Stomach (tissue), 9 donors: ENCODE measurements around the gene SPDYA. TPM values are rescaled to one million over a fixed set of nuclear protein-coding genes. Genes with fewer than 3 reads are reported as not detected.

Source experiments
- DNase-seq, 2 donors: peaks; one replicate each; pipeline versions ENCODE4 v3.0.0 to v3.0.0-alpha.2; 2013 to 2019
- H3K27ac ChIP-seq, 5 donors: fragments of 200-600 bp in 4 of 5; sonication (generic) in 4 of 5; one replicate each; pipeline ENCODE4 v1.5.1; 2013 to 2019; ENCODE audit warnings: mild to moderate bottlenecking in 1 of 5, moderate library complexity in 1 of 5
- H3K27me3 ChIP-seq, 3 donors: fragments of 200-600 bp; sonication (generic); one replicate each; pipeline ENCODE4 v1.5.1; 2017 to 2019; ENCODE audit warnings: mixed run types in 1 of 3
- H3K36me3 ChIP-seq, 4 donors: fragments of 200-600 bp; sonication (generic); 1 replicate in 3 of 4; 2 replicates in 1 of 4; pipeline ENCODE4 v1.5.1; 2016 to 2019
- H3K4me1 ChIP-seq, 4 donors: fragments of 200-600 bp; sonication (generic); one replicate each; pipeline ENCODE4 v1.5.1; 2016 to 2019
- H3K4me3 ChIP-seq, 4 donors: fragments of 200-600 bp; sonication (generic) in 3 of 4; one replicate each; pipeline ENCODE4 v1.5.1; 2016 to 2019; ENCODE audit warnings: mild to moderate bottlenecking in 1 of 4
- H3K9me3 ChIP-seq, 4 donors: fragments of 200-600 bp; sonication (generic); one replicate each; pipeline ENCODE4 v1.5.1; 2016 to 2019
- EP300 ChIP-seq: sonication (generic); formaldehyde crosslinking; IDR thresholded peaks from one replicate; pipeline ENCODE4 v1.6.1; 2017; ENCODE audit warnings: antibody characterized with exemption
- POLR2A ChIP-seq, 4 donors: fragments of 450-650 bp; IDR thresholded peaks; one replicate each; pipeline ENCODE4 v1.6.1; 2016; ENCODE audit warnings: antibody characterized with exemption in 4 of 4, control low read depth in 2 of 4, mild to moderate bottlenecking in 1 of 4, moderate library complexity in 1 of 4
- POLR2AphosphoS5 ChIP-seq, 3 donors: sonication (generic); formaldehyde crosslinking; IDR thresholded peaks; one replicate each; pipeline ENCODE4 v1.6.1; 2016; ENCODE audit warnings: antibody characterized with exemption in 3 of 3
- WGBS, 5 donors: extraction: QIAGEN DNeasy Blood & Tissue Kit in 3 of 5; methylation state at CpG; one replicate each; pipeline versions ENCODE4 v1.1.5 to v1.1.7; 2013 to 2018; 5-methylcytosine and 5-hydroxymethylcytosine counted together
- intact Hi-C: fragments of 100-400 bp; cut with DNase I; formaldehyde crosslinking; loops from one replicate; pipeline ENCODE4 v1.15.1; 2023; ENCODE audit warnings: low total_unique reads
- polyA plus RNA-seq, 3 donors: library from polyadenylated mRNA; stranded (reverse); fragments of 200-250 nt; gene quantifications; one replicate each; pipeline ENCODE4 v1.2.3, GENCODE V29; 2013
- total RNA-seq, 5 donors: library from RNA; depleted of rRNA; stranded (reverse); fragments of >200 nt; gene quantifications; one replicate each; pipeline versions ENCODE4 v1.1.0 to v1.2.3, GENCODE V29; 2014 to 2016
- TF ChIP-seq, protein P1 (sequence below), 7 experiments: fragments of 450-650 bp in 4 of 7; fragments of 200-600 bp in 3 of 7; sonication (generic) in 3 of 7; IDR thresholded peaks; one replicate each; pipeline ENCODE4 v1.5.1; 2016 to 2019; ENCODE audit warnings: antibody characterized with exemption in 7 of 7, control low read depth in 2 of 7, mild to moderate bottlenecking in 1 of 7
- donor health status: healthy with polysubstance abuse.
- donor health status: Bipolar disorder and iron deficiency.
- donor health status: healthy.

Gene SPDYA
- total and polyA plus RNA-seq, 8 donors, result 0.40 to 11.7 (median 3.9) TPM; not detected in 4

DNA sequence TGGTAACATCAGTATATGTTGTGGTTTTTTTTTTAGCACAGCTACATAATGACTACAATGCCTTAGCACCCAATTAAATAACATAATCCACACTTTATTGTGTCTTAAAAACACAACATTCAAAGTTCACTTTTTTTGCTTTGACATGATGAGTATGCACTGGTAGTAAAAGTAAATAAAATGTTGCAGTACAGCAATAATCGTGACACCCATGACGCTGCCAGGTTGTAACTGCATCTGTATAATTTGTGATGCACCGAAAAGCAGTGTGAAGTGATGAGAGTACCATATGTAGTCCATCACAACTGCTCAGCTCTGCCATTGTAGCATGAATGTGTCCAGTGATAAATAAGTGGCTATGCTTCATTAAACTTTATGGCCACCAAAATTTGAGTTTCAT, 43.3 kb upstream of the SPDYA start:
- Histone ChIP-seq H3K36me3 (peaks cover 0 to 3% (median 0%) of the 10 kb centered on the region in 4 donors), H3K4me1 (peaks cover 36 to 97% (median 67%) of the 10 kb centered on the region in 4 donors), H3K9me3 (no peaks in the 10 kb centered on the region), H3K27ac (no peak overlapping the region), H3K4me3 (no peak overlapping the region), H3K27me3 (no peaks in the 10 kb centered on the region)
- DNase-seq, result no peak
- 66 to 86% (median 76%) methylated on average over 3 of the region's 3 CpGs for WGBS, 5 donors
- intact Hi-C loops, result no loop called here
- TF ChIP-seq EP300, result no peak
- no peak for TF ChIP-seq POLR2AphosphoS5 (IDR thresholded peaks at IDR 0.05)
- TF ChIP-seq, protein P1, sequence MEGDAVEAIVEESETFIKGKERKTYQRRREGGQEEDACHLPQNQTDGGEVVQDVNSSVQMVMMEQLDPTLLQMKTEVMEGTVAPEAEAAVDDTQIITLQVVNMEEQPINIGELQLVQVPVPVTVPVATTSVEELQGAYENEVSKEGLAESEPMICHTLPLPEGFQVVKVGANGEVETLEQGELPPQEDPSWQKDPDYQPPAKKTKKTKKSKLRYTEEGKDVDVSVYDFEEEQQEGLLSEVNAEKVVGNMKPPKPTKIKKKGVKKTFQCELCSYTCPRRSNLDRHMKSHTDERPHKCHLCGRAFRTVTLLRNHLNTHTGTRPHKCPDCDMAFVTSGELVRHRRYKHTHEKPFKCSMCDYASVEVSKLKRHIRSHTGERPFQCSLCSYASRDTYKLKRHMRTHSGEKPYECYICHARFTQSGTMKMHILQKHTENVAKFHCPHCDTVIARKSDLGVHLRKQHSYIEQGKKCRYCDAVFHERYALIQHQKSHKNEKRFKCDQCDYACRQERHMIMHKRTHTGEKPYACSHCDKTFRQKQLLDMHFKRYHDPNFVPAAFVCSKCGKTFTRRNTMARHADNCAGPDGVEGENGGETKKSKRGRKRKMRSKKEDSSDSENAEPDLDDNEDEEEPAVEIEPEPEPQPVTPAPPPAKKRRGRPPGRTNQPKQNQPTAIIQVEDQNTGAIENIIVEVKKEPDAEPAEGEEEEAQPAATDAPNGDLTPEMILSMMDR (IDR thresholded peaks at IDR 0.05), result no peak
- TF ChIP-seq POLR2A (IDR thresholded peaks at IDR 0.05), result no peak

DNA sequence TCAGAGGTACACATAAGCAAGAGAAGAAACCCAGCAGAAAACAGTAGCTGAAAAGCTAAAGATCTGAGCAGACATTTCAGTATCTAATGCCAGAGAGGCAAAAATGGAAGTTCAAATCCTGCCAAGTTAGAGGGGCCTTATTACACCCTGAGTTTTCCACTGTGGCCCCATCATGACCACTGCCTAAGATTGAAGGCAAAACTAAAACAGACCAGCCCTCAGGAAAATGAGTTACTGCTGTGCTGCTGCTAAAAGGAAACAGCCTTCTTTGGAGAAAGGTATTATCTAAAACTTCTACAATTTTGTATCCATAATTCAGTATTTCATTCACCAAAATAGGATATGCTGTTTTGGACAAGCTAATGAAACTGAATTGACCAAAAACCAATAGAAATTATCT, 42.2 kb upstream of the SPDYA start:
- Histone ChIP-seq H3K4me1 (peaks cover 30 to 95% (median 66%) of the 10 kb centered on the region in 4 donors), H3K4me3 (no peak overlapping the region), H3K36me3 (peaks cover 0 to 3% (median 0%) of the 10 kb centered on the region in 4 donors), H3K27me3 (no peaks in the 10 kb centered on the region), H3K9me3 (no peaks in the 10 kb centered on the region), H3K27ac (no peak overlapping the region)
- intact Hi-C loops, result no loop called here
- TF ChIP-seq POLR2AphosphoS5 (IDR thresholded peaks at IDR 0.05), result no peak
- DNase-seq, result no peak

DNA sequence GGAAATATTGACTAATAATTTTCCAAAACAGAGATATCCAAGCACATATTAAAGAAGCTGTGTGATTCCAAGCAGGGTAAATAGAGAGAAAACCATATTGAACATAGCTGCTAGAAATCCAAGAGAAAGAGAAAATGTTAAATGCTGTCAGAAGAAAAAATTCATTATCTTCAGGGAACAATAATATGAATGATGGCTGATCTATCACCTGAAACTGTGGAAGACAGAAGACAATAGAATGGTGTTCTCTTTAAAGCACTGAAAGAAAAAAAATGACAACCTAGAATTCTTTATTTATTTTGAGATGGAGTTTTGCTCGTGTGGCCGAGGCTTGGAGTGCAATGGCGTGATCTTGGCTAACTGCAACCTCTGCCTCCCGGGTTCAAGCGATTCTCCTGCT, 41.7 kb upstream of the SPDYA start:
- Histone ChIP-seq H3K4me3 (no peak overlapping the region), H3K27me3 (no peaks in the 10 kb centered on the region), H3K27ac (no peak overlapping the region), H3K4me1 (peaks cover 30 to 95% (median 65%) of the 10 kb centered on the region in 4 donors), H3K36me3 (no peaks in the 10 kb centered on the region), H3K9me3 (no peaks in the 10 kb centered on the region)
- intact Hi-C loops, result no loop called here
- no peak for TF ChIP-seq POLR2AphosphoS5 (IDR thresholded peaks at IDR 0.05)
- TF ChIP-seq, protein P1 (IDR thresholded peaks at IDR 0.05), result no peak
- TF ChIP-seq EP300, result no peak
- no peak for TF ChIP-seq POLR2A (IDR thresholded peaks at IDR 0.05)
- no peak for DNase-seq
- 86 to 97% (median 95%) methylated on average over 5 of the region's 5 CpGs for WGBS, 5 donors

DNA sequence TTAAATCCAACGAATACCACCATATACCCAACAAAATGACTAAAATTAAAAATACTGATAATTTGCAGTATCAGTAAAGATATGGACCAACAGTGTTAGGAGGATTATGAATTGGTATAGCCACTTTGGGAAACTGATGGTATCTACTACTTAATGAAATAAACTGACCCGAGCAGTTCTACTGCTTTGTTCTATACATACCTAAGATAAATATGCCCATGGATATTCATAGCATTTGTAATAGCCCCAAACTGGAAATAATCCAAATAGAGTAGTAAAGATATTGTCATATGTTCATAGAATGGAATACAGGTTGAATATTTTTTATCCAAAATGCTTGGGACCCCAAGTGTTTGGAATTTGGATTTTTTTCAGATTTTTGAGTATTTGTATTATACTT, 38.3 kb upstream of the SPDYA start:
- intact Hi-C loops, result no loop called here
- no peak for DNase-seq
- H3K9me3 ChIP-seq, result no peaks in the 10 kb centered on the region
- 63 to 84% (median 74%) methylated on average over 2 of the region's 2 CpGs for WGBS, 5 donors
- TF ChIP-seq EP300, result no peak
- no peak for TF ChIP-seq POLR2A (IDR thresholded peaks at IDR 0.05)
- no peak for TF ChIP-seq POLR2AphosphoS5 (IDR thresholded peaks at IDR 0.05)
- TF ChIP-seq, protein P1 (IDR thresholded peaks at IDR 0.05), result no peak
- H3K4me1 ChIP-seq, result peaks cover 17 to 95% (median 67%) of the 10 kb centered on the region in 4 donors
- H3K27ac ChIP-seq, result no peak overlapping the region
- H3K4me3 ChIP-seq, result no peak overlapping the region
- H3K27me3 ChIP-seq, result no peaks in the 10 kb centered on the region
- peaks cover under 1 to 9% (median 6%) of the 10 kb centered on the region in 4 donors for H3K36me3 ChIP-seq

DNA sequence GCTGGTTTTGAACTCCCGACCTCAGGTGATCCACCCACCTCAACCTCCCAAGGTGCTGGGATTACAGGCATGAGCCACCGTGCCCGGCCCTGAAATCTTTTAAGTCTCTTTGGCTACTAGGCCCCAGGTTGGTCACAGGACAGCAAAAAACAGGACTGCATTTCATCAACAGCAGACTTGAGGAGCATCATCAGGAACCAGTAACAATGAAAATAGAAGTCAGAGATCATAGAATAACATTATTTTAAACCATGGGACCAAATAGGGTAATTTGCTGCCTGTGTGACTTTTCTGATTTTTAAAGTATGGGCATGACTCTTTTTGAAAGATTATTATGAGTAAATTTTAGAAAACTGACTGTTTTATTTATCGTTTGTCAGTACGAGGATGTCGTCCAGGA, 34.2 kb upstream of the SPDYA start:
- Histone ChIP-seq H3K27me3 (no peaks in the 10 kb centered on the region), H3K27ac (peak overlapping the region in 1 of 5 donors; percentile 14), H3K36me3 (peaks cover 14 to 50% (median 47%) of the 10 kb centered on the region in 4 donors), H3K4me3 (no peak overlapping the region), H3K9me3 (no peaks in the 10 kb centered on the region), H3K4me1 (peaks cover 11 to 80% (median 46%) of the 10 kb centered on the region in 4 donors)
- intact Hi-C loops, result no loop called here
- no peak for DNase-seq
- TF ChIP-seq, protein P1 (IDR thresholded peaks at IDR 0.05), result no peak
- no peak for TF ChIP-seq EP300
- TF ChIP-seq POLR2A (IDR thresholded peaks at IDR 0.05), result no peak
- 71 to 87% (median 84%) methylated on average over 6 of the region's 6 CpGs for WGBS, 5 donors
